Stimulated activated CD8-positive, alpha-beta memory T cell treated with anti-CD3 and anti-CD28 coated beads, Interleukin-7, amount 100 ng/mL, for 4 hours (primary cell): Measurements from ENCODE around the gene HEXD.
"Not testable (repeated sequence)": the region's sequence is repeated elsewhere in the genome, so short reads cannot be mapped to it uniquely, and the experiment has no call there.

ENCODE experiments used
- DNase-seq, 2 donors: peaks; one replicate each; pipeline ENCODE4 v3.0.0-alpha.2; 2020; ENCODE audit warnings: low read depth in 2 of 2

Gene HEXD

GRCh38 chr17:82458179-82458884 is 40.2 kb downstream of the HEXD start, which contains the start of gene NARF:
TSS of gene NARF (plus strand) at chr17:82458741. CDS start at chr17:82458804, 63 bp downstream.
- peak; percentile 92 to 97 for DNase-seq

- DNase-seq: no peak
Observed at GRCh38 chr17:82458885-82459424, 40.8 kb downstream of the HEXD start.

- not testable (repeated sequence) for DNase-seq
Observed at GRCh38 chr17:82459936-82460335, 41.8 kb downstream of the HEXD start.

GRCh38 chr17:82461827-82462524 is 43.8 kb downstream of the HEXD start:
- no peak for DNase-seq

- DNase-seq: no peak
Observed at GRCh38 chr17:82463391-82463790, 45.2 kb downstream of the HEXD start.

GRCh38 chr17:82463925-82464566 is 45.9 kb downstream of the HEXD start:
- no peak for DNase-seq

- DNase-seq: no peak
Observed at GRCh38 chr17:82464567-82464929, 46.4 kb downstream of the HEXD start.

- DNase-seq: no peak
Observed at GRCh38 chr17:82465023-82465603, 47.0 kb downstream of the HEXD start.

GRCh38 chr17:82468692-82469091 is 50.5 kb downstream of the HEXD start:
- no peak for DNase-seq

- DNase-seq: no peak
Observed at GRCh38 chr17:82470065-82470464, 51.9 kb downstream of the HEXD start.

- no peak for DNase-seq
Observed at GRCh38 chr17:82474223-82475010, 56.3 kb downstream of the HEXD start.

GRCh38 chr17:82475458-82475857 is 57.3 kb downstream of the HEXD start:
- no peak for DNase-seq

- DNase-seq: no peak
Observed at GRCh38 chr17:82477934-82478333, 59.8 kb downstream of the HEXD start.

GRCh38 chr17:82479602-82480001 is 61.5 kb downstream of the HEXD start:
- no peak for DNase-seq

- DNase-seq: no peak
Observed at GRCh38 chr17:82480318-82480717, 62.2 kb downstream of the HEXD start.

GRCh38 chr17:82483204-82483660 is 65.1 kb downstream of the HEXD start:
- no peak for DNase-seq

- DNase-seq: no peak
Observed at GRCh38 chr17:82483836-82484235, 65.7 kb downstream of the HEXD start.

- no peak for DNase-seq
Observed at GRCh38 chr17:82486231-82487094, 68.3 kb downstream of the HEXD start.

GRCh38 chr17:82487910-82488309 is 69.8 kb downstream of the HEXD start:
- no peak for DNase-seq

- no peak for DNase-seq
Observed at GRCh38 chr17:82489117-82489516, 71.0 kb downstream of the HEXD start.
